Testis (tissue), 3 donors: ENCODE measurements around the gene ASIC4. TPM values are rescaled to one million over a fixed set of nuclear protein-coding genes. Genes with fewer than 3 reads are reported as not detected.
A peak's percentile ranks its signal among the peaks of the same experiment; 100 is the strongest.

Source experiments
- DNase-seq: peaks from one replicate; pipeline ENCODE4 v3.0.0-alpha.2; 2019
- H3K27ac ChIP-seq, 2 donors: fragments of 200-600 bp; sonication (generic); one replicate each; pipeline ENCODE4 v1.5.1; 2019
- H3K27me3 ChIP-seq: fragments of 200-600 bp; sonication (generic); one replicate; pipeline ENCODE4 v1.5.1; 2019
- H3K36me3 ChIP-seq: fragments of 200-600 bp; sonication (generic); one replicate; pipeline ENCODE4 v1.5.1; 2017; ENCODE audit warnings: low read depth; ENCODE audit errors: missing control alignments
- H3K4me1 ChIP-seq: fragments of 200-600 bp; sonication (generic); one replicate; pipeline ENCODE4 v1.5.1; 2019
- H3K4me3 ChIP-seq, 2 donors: fragments of 200-600 bp; sonication (generic); one replicate each; pipeline ENCODE4 v1.5.1; 2017 to 2019
- H3K9me3 ChIP-seq: fragments of 200-600 bp; sonication (generic); one replicate; pipeline ENCODE4 v1.5.1; 2017
- POLR2A ChIP-seq: fragments of 450-650 bp; IDR thresholded peaks from one replicate; pipeline ENCODE4 v1.6.1; 2017; ENCODE audit warnings: antibody characterized with exemption, mild to moderate bottlenecking, moderate library complexity
- WGBS, 2 donors: methylation state at CpG; one replicate each; pipeline ENCODE4 v1.1.5; 2018; 5-methylcytosine and 5-hydroxymethylcytosine counted together
- intact Hi-C: fragments of 100-400 bp; cut with DNase I; formaldehyde crosslinking; loops from one replicate; pipeline ENCODE4 v1.15.1; 2023; ENCODE audit warnings: low total_unique reads
- polyA plus RNA-seq: library from polyadenylated mRNA; stranded (reverse); fragments of 350-450 nt; fragmentation: Illumina TruSeq; extraction: RNeasy Lipid Tissue Mini Kit (QIAGEN cat#74804); gene quantifications from one replicate; pipeline ENCODE4 v1.2.3, GENCODE V29; 2014; ENCODE audit warnings: low read depth, low replicate concordance; ENCODE audit not compliant: insufficient read depth
- total RNA-seq, 2 donors: library from RNA; depleted of rRNA; stranded (reverse); fragments of >200 nt; gene quantifications; one replicate each; pipeline ENCODE4 v1.2.3, GENCODE V29; 2016
- TF ChIP-seq, protein P1 (sequence below), 3 experiments: fragments of 450-650 bp in 2 of 3; fragments of 200-600 bp in 1 of 3; sonication (generic) in 1 of 3; IDR thresholded peaks; one replicate each; pipeline ENCODE4 v1.5.1; 2016 to 2019; ENCODE audit warnings: antibody characterized with exemption in 3 of 3, mild to moderate bottlenecking in 2 of 3, moderate library complexity in 1 of 3

ASIC4 gene
- total and polyA plus RNA-seq, 3 donors from 2014 or later, result 1.5 to 4.6 (median 2.0) TPM

DNA sequence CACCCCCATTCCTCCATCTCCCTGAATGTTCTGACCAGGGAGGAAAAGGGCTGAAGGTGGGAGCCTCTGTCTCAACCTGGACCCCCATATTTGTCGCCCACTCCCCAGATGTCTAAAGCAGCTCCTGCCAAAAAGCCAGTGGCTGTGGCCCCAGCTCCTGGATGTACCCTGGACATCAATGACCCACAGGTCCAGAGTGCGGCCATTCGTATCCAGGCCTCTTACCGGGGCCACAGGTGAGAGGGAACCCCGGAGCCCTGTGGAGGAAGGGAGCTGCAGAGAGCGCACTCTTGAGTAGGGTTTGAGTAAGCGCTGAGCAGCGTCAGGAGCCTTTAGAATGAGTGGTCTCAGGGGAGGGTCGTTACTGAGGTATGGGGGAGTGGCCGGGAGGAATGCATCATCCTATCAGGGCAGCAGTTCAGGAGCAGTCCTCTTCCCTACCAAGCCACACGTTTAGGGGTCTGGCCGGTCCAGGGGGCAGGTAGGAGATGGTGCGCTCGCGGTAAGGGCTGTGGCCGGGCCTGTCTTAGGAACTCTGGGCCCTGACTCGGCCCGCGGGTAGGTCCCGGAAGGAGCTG lies 17.9 kb upstream of the ASIC4 start:
- WGBS, 2 donors, result 57 to 61% methylated on average over 9 to 18 of the region's 20 CpGs
- intact Hi-C loops, result no loop called here
- H3K36me3 ChIP-seq, result no peaks in the 10 kb centered on the region
- no peaks in the 10 kb centered on the region for H3K9me3 ChIP-seq
- peaks cover 17% of the 10 kb centered on the region for H3K4me1 ChIP-seq
- no peaks in the 10 kb centered on the region for H3K27me3 ChIP-seq
- H3K4me3 ChIP-seq, result no peak overlapping the region
- TF ChIP-seq POLR2A, result no peak
- TF ChIP-seq, protein P1, sequence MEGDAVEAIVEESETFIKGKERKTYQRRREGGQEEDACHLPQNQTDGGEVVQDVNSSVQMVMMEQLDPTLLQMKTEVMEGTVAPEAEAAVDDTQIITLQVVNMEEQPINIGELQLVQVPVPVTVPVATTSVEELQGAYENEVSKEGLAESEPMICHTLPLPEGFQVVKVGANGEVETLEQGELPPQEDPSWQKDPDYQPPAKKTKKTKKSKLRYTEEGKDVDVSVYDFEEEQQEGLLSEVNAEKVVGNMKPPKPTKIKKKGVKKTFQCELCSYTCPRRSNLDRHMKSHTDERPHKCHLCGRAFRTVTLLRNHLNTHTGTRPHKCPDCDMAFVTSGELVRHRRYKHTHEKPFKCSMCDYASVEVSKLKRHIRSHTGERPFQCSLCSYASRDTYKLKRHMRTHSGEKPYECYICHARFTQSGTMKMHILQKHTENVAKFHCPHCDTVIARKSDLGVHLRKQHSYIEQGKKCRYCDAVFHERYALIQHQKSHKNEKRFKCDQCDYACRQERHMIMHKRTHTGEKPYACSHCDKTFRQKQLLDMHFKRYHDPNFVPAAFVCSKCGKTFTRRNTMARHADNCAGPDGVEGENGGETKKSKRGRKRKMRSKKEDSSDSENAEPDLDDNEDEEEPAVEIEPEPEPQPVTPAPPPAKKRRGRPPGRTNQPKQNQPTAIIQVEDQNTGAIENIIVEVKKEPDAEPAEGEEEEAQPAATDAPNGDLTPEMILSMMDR (IDR thresholded peaks at IDR 0.05), result no peak
- no peak overlapping the region for H3K27ac ChIP-seq
- DNase-seq, result no peak

DNA sequence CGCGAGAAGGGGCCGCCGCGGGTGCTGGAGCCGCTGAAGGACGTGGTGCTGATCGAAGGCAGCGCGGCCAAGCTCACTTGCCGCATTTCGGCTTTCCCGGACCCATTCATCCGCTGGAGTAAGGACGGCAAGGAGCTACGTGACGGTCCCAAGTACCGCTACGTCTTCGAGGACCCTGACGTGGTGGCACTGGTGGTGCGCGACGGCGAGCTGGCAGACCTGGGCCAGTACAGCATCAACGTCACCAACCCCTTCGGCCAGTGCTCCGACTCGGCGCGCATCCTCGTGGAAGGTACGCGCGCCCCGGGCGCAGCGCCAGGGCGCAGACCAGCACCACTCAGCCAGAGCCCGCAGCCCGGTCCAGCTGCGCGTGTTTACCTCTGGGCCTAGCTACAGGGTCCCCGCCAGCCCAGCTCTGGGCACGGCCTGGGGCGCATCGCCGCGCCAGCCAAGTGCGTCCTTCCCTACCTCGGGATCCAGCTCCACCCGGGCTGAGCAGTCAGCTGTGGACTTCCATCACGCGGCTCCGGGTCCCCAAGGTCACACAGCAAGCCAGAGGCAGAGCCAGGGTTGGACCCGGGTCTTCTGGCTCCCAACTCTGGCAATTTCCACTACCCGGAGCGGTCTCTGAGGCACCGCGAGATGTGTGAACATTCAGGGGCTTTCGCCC lies 17.3 kb upstream of the ASIC4 start:
- Histone ChIP-seq H3K9me3 (no peaks in the 10 kb centered on the region), H3K4me1 (peaks cover 17% of the 10 kb centered on the region), H3K27ac (no peak overlapping the region), H3K4me3 (no peak overlapping the region), H3K36me3 (no peaks in the 10 kb centered on the region), H3K27me3 (no peaks in the 10 kb centered on the region)
- intact Hi-C loops, result no loop called here
- no peak for DNase-seq
- TF ChIP-seq POLR2A, result no peak
- TF ChIP-seq, protein P1 (IDR thresholded peaks at IDR 0.05), result no peak
- 29 to 42% methylated on average over 28 to 61 of the region's 61 CpGs for WGBS, 2 donors

DNA sequence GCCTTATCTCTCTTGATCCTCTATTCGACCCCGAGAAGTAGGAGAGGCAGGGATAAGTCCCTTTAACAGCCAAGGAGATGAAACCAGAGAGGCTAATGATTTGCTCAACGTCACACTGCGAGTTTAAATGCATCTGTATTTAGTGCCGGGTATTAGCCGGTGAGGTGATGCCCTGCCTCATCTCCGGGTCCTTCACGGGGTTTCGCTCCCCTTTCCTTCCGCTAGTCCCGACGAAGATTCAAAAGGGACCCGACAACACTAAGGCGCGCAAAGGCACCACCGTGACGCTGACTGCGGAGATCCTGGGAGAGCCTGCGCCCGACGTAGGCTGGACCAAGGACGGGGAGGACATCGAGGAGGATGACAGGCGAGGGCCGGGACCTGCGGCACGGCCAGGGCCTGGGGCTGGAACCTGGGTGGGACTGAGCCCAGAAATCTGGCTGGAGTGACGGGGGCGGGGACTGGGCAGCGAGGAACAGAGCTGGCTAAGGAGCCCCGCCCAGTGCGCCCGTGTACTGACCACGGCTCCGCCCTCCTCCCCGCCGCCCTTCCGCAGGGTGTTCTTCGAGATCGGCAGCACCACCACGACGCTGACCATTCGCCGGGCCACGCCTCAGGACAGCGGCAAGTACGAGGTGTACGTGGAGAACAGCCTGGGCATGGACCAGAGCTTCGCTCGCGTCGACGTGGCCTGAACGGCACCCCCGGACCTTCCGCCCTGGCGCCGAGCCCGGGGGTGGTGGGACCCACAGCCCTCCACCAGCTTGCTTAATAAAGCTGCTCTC lies 16.6 kb upstream of the ASIC4 start:
- H3K4me1 ChIP-seq, result peaks cover 17% of the 10 kb centered on the region
- peak overlapping the region; percentile 67 to 77 for H3K4me3 ChIP-seq
- H3K9me3 ChIP-seq, result no peaks in the 10 kb centered on the region
- intact Hi-C loops, result no loop called here
- no peaks in the 10 kb centered on the region for H3K27me3 ChIP-seq
- H3K36me3 ChIP-seq, result no peaks in the 10 kb centered on the region
- 5 to 22% methylated on average over 29 to 59 of the region's 59 CpGs for WGBS, 2 donors
- DNase-seq, result peak; percentile 94
- no peak for TF ChIP-seq POLR2A
- TF ChIP-seq, protein P1 (IDR thresholded peaks at IDR 0.05), result no peak
- peak overlapping the region; percentile 90 to 98 for H3K27ac ChIP-seq

DNA sequence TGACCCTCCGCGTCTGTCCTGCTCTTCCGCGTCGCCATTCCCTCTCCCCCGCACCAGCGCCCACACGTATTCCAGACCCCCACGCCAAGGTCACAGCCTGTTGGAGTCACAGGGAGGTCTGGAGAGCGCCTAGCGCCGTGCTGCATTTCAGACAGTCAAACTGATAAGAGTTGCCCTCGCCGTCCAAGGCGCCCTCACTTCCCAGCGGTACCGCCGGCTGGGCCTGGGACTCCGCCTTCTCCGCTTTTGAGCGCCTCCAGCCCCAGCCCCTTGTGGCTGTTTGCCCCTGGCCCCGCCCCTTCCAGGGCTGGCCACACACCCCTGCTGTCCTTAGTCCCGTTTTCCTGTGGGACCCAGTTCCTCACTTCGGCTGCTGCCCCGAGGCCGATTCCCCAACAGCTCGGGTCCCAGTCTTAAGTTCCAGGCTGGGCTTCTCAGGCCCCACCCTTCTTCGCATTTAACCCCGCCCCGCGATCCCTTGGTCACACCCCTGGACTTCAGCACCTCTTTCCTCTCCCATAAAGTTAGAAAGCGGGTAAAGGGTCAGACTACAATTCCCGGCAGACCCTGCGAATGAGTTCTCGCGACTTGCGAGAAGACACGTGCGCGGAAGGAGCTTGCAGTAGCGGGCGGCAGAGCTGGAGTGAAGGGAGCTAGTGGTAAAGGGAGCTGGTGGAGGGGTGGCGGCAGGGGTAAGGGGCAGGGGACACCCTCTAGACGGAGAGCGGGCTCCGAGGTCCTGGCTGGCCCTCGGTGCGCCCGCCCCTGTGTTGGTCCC lies 15.8 kb upstream of the ASIC4 start, which contains the start of gene GMPPA:
GMPPA (plus strand) TSS at position 612 of the 778 bp plus-strand sequence. CDS start 1,085 bp downstream, outside the sequence.
- H3K36me3 ChIP-seq, result no peaks in the 10 kb centered on the region
- DNase-seq, result peak; percentile 99
- H3K9me3 ChIP-seq, result no peaks in the 10 kb centered on the region
- WGBS, 2 donors, result 0 to 1% methylated on average over 39 to 49 of the region's 49 CpGs
- H3K27ac ChIP-seq, result peak within 1 kb of the TSS; percentile 90 to 98
- H3K4me1 ChIP-seq, result peaks cover 17% of the 10 kb centered on the region
- peak; percentile 50 for TF ChIP-seq POLR2A
- TF ChIP-seq, protein P1 (IDR thresholded peaks at IDR 0.05), result no peak
- H3K4me3 ChIP-seq, result peak within 1 kb of the TSS; percentile 67 to 77
- H3K27me3 ChIP-seq, result no peaks in the 10 kb centered on the region
- intact Hi-C loops, result no loop called here
